GM21576 (cell line): ENCODE measurements around the gene AGPAT2.

Experiments used
- ATAC-seq: cut with Tn5 transposase; IDR thresholded peaks from one replicate; pipeline ENCODE4 v1.9.1; 2021; ENCODE audit warnings: mild to moderate bottlenecking, moderate library complexity; ENCODE audit not compliant: unreplicated experiment

Gene AGPAT2

GRCh38 chr9:136665111-136665703 is 22.1 kb downstream of the AGPAT2 start:
- ATAC-seq, result no peak

GRCh38 chr9:136664000-136664915 is 23.0 kb downstream of the AGPAT2 start:
- no peak for ATAC-seq

- no peak for ATAC-seq
These were observed 24.3 kb downstream of the AGPAT2 start, which contains the start of gene EGFL7 for GRCh38 chr9:136662656-136663581. TSS of gene EGFL7 (plus strand) at chr9:136662916. CDS start at chr9:136668283, 5,367 bp downstream.

GRCh38 chr9:136662326-136662655 is 25.0 kb downstream of the AGPAT2 start:
- ATAC-seq, result no peak

- no peak for ATAC-seq
These were observed 25.5 kb downstream of the AGPAT2 start for GRCh38 chr9:136661641-136662325.

GRCh38 chr9:136660971-136661550 is 26.2 kb downstream of the AGPAT2 start:
- no peak for ATAC-seq

- no peak for ATAC-seq
These were observed 27.1 kb downstream of the AGPAT2 start for GRCh38 chr9:136659861-136660784.

GRCh38 chr9:136658849-136659535 is 28.3 kb downstream of the AGPAT2 start:
- ATAC-seq, result no peak

- no peak for ATAC-seq
These were observed 29.0 kb downstream of the AGPAT2 start for GRCh38 chr9:136657974-136658848.

- no peak for ATAC-seq
These were observed 30.3 kb downstream of the AGPAT2 start for GRCh38 chr9:136656795-136657611.

GRCh38 chr9:136656183-136656738 is 31.0 kb downstream of the AGPAT2 start:
- ATAC-seq, result no peak

- ATAC-seq, result no peak
These were observed 31.6 kb downstream of the AGPAT2 start for GRCh38 chr9:136655536-136656182.

GRCh38 chr9:136654820-136655535 is 32.3 kb downstream of the AGPAT2 start:
- no peak for ATAC-seq

GRCh38 chr9:136653323-136654079 is 33.8 kb downstream of the AGPAT2 start:
- no peak for ATAC-seq

GRCh38 chr9:136651860-136652259 is 35.4 kb downstream of the AGPAT2 start:
- no peak for ATAC-seq
